GM12872 (cell line): ENCODE data around the gene ADARB1.

Experiments used
- TF ChIP-seq, protein P1 (sequence below): IDR thresholded peaks from 3 replicates; pipeline ENCODE4 v1.5.1; 2011; ENCODE audit warnings: low read depth, mild to moderate bottlenecking, low read length, moderate library complexity; ENCODE audit not compliant: insufficient read depth

Gene ADARB1

DNA sequence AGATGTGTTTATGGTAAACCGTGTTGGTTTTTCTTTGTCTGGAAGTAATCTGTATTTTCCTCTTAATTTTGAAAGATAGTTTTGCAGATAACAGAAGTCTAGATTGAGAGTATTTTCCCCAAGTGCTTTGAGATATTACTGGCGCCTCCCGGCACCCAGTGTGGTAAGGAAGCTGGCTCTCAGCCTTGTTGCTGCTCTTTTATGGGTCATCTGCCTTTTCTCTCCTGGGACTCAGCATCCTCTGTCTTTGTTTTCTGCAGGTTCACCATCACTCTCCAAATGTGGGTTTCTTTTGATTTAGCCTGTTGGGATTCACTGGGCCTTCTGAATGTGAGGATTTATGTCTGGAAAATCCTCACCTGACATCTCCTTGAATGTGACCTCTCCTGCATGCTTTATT, 175.9 kb downstream of the ADARB1 start:
- TF ChIP-seq, protein P1, sequence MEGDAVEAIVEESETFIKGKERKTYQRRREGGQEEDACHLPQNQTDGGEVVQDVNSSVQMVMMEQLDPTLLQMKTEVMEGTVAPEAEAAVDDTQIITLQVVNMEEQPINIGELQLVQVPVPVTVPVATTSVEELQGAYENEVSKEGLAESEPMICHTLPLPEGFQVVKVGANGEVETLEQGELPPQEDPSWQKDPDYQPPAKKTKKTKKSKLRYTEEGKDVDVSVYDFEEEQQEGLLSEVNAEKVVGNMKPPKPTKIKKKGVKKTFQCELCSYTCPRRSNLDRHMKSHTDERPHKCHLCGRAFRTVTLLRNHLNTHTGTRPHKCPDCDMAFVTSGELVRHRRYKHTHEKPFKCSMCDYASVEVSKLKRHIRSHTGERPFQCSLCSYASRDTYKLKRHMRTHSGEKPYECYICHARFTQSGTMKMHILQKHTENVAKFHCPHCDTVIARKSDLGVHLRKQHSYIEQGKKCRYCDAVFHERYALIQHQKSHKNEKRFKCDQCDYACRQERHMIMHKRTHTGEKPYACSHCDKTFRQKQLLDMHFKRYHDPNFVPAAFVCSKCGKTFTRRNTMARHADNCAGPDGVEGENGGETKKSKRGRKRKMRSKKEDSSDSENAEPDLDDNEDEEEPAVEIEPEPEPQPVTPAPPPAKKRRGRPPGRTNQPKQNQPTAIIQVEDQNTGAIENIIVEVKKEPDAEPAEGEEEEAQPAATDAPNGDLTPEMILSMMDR, result no peak

DNA sequence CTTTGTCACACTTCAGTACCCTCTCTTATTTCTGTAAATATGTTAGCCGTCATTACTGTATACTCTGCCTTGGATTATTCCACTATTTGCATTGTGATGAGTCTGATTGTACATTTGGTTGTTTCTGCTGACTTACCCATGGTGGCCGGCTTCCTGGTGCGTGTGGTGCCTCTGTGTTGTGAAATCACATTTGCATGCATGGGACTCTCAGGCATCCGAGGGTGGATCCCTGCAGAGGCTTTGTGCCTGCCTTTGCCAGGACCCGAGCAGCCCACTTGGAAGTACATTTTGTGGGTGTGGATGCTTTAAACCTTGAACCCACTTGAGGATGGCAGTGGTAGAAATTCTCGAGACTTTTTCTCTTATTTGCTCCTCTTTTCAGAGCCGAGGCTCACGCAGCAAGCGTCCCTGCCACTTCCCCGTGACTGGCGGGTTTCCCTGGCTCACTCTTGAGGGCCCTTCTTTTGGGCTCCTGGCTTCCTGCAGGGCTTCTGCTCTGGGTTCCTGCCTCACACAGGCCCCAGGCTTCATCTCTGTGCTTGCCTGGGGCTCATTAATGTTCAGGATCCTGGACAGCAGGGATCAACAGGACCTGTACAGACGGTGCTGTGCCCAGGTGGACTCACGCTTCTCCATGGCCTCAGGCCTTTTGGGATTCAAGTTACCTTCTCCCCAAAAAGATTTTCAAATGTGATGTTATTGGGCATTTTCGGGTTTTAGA, 176.7 kb downstream of the ADARB1 start:
- TF ChIP-seq, protein P1, result no peak

DNA sequence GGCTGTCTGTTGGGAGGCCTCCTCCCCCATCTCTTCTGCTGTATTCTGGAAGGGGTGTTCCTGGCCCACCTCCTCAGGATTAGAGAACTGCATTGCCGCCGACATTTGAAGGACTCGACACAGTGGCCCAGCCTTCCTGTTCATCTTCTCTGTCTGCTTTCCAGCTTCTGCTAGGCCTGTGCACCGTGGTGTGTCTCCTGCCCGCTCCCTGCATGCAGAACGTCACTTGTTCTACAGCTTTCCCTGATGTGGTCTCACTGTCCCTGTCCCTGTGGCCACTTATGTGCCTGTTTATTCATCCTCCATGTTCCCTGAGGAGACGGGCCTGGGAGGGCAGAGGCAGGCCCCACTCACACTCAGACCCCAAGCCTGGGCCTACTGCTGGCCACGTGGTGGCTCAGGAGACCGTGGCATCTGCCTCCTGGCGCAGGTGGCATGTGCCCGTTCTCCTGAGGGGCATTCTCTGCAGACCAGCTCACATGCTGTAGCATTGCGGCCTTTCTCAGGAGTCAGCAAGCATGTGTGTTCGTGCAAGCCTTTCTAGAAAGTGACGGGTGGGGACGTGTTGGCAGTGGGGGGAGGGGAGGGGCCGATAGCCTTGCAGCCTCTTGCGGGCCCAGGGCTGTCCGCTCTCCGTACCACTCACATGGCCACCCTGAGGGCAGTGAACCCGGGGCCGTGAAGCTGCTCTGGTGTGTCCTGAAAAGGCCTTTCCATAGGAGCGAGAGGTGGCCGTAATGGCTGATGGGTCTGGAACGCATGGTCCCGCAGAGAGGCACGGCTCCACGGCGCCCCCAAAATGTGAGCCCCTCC, 177.5 kb downstream of the ADARB1 start:
- TF ChIP-seq, protein P1, result no peak

DNA sequence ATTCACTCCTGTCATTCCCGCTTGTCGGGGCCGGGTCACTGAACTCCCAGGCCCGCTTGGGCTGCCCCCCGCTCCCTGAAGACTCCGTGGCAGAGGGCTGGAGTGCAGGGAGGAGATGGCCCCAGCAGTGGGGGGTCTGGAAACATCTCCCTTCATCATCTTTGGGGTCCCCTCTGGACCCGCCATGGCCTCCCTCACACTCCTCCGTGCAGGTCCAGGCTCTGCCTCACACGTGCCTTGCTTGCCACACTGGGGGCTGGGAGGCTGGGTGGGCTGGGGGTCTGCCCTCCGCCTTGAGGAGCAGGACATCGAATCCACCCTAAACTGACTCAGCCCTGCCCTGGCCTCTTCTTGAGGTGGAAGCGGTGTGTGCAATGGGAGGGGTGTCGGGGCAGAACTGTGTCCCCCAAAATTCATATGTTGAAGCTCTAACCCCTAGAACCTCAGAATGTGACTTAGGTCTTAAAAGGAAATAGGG, 178.1 kb downstream of the ADARB1 start:
- TF ChIP-seq, protein P1, result no peak

DNA sequence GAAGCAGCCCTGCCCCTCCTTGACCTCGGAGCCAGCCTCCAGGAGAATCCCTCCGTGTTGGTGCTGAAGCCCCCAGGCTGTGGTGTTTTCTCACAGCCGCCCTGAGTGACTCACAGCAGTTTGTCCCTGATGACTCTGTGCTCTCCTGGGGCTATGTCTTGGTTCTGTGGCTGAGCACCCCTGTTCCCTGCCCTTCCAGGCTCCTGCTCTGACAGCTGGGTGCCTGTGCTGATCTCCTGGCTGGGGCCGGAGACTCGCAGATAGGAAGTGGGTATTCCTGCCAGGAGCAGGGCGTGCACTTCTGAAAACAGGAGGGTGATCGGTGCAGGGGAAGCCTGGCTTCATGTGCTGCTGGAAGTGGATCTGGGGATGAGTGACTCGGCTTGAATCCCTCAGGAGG, 178.8 kb downstream of the ADARB1 start:
- TF ChIP-seq, protein P1, result no peak

DNA sequence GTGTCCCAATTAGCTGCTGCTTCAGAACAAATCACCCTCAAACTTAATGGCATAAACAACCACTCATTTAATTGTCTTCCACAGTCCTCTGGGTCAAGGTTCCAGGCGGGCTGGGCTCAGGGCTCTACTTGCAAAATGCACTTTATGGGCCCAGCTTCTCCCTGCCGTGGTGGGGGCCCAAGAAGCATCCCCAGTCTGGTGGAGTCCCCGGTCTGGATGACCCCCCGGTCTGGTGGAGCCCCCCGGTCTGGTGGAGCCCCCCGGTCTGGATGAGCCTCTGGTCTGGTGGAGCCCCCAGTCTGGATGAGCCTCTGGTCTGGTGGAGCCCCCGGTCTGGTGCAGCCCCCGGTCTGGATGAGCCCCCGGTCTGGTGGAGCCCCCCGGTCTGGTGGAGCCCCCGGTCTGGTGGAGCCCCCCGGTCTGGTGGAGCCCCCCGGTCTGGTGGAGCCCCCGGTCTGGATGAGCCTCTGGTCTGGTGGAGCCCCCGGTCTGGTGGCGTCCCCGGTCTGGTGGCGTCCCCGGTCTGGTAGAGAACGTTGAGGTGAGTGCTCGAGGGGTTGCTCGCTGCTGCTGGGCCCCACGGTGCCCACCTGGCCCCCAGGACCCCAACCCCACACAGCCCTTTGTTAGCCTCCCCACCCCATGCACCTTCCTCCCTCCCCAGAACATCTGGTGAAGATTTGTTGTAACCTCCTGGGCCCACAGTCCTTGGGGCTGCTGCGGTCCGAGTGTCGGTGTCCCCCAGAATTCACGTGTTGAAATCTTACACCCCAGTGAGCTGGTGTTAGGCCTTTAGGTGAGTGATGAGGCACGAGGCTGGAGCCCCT, 179.5 kb downstream of the ADARB1 start:
- TF ChIP-seq, protein P1, result no peak

DNA sequence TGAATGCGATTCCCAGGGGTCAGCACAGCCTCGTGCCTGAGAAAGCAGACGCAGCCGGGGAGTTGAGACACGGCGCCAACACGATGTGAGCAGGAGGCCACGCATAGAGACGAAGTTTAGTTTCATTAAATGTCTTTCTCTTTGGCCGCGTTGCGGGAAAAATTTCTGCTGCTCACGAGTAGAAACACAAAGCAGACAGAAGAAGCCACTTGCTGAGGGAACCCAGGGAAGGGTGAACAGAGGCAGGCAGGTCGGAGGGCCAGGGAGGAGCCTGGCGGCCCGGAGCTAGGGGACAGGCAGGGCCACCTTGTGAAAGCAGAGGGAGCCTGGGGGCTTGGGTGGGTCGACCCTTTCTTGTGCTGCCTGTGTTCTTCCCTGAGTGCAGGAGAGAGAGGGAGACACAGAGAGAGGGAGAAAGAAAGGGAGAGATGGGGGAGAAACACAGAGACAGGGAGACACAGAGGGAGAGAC, 180.1 kb downstream of the ADARB1 start:
- TF ChIP-seq, protein P1, result no peak
